HG03575 (cell line): Measurements from ENCODE around the gene TCP10L.

Source experiments
- ATAC-seq: cut with Tn5 transposase; IDR thresholded peaks from one replicate; pipeline ENCODE4 v1.9.1; 2021; ENCODE audit not compliant: unreplicated experiment, insufficient number of reproducible peaks, low FRiP score; ENCODE audit errors: extremely low read depth

Gene TCP10L

DNA sequence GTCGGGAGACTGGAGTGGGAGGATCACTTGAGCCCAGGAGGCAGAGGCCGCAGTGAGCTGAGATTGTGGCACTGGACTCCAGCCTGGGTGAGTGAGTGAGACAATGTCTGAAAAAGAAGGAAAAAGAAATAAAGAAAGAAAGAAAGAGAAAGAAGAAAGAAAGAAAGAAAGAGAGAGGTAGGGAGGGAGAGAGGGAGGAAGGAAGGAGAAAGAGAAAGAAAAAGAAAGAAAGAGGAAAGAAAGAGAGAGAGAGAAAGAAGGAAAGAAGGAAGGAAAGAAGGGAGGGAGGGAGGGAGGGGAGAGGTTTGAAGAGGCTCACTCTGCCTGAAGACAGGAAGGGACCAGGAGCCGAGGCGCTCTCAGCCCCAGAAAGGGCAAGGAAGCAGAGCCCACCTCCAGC, 4.8 kb upstream of the TCP10L start:
- no peak for ATAC-seq

DNA sequence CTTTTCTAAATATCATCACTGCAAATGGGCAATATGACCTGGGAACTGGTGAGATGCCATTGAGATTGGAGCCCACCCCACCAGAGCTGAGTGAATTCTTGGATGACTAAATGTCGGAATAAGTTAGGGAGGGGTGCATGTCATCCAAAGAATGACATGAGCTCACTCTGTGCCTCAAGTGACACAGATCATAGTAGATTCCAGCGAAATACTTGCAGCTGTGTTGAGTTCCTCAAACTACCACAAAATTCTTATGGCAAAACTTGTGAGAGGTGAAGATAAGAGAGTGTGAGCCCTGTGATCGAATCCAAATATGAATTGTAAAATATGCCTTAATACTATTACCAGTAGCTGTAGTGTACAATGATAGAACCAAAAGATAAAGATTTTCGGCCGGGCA, 2.3 kb upstream of the TCP10L start:
- no peak for ATAC-seq

DNA sequence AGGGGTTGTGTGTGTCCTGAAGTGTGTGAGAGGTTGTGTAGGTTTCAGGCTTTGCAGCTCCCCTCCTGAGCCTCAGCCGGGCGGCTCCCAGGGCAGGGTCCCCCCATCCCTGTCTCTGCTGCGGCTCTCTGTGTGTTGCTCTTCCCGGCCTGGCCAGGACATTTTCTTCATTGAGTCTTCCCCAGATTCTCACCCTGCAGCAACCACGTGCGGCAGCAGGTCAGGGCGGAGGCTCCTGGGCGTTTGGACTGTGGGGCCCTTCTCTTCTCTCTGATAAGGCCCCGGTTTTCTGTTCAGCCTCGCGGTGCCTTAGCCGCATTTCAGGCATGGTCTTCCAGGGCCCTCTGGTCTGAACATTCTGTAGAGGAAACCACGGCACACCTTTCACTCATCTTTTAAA, 1.8 kb upstream of the TCP10L start:
- ATAC-seq: no peak

DNA sequence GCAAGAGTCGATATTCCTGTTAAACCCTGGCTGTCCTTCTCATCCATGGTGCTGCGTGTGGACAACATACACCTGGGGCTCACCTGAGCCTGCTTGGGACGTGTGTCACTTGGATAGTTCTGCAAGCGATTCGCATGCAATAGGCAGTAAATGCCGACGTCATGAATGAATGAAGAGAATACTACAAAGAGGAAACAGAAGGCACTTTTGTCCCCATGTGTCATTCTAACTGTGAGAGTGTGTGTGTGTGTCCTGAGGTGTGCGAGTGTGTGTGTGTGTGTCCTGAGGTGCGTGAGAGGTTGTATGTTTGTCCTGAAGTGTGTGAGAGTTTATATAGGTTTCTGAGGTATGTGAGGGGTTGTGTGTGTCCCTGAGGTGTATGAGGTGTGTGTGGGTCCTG, 647 bp upstream of the TCP10L start:
- ATAC-seq: no peak

DNA sequence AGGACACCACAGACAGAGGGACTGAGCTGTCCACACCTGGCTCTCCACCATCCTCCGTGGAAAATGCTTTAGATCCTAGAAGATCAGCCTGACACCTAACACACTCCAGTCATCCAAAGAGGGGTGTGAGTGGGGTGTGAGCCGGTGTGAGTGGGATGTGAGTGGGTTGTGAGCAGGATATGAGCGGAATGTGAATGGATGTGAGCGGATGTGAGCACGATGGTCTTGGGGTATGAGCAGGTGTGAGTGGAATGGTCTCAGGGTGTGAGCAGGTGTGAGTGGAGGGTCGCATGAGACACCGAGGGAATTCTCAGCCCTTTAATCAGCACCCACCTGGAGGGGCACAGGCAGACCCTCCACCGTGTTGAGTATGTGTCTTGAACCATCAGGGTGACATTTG, 851 bp downstream of the TCP10L start:
- ATAC-seq: no peak

DNA sequence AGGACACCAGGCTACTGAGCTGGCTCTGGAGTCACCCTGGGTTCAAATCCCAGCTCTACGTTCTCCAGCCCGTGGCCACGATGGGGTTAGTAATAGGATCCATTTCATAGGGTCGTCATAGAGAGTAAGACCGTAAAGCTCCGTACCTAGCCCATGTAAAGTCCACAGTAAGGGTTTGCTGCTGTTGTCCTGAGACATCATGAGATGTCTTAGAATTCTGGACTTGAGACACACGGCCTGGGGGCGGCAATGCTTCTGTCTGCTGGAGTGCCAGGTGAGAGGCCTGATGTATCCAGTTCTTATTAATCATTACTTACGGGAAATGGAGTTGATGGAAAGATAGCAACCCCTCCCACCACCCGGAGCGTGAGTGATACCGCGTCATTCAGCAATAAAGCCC, 3.6 kb downstream of the TCP10L start:
- ATAC-seq: no peak

DNA sequence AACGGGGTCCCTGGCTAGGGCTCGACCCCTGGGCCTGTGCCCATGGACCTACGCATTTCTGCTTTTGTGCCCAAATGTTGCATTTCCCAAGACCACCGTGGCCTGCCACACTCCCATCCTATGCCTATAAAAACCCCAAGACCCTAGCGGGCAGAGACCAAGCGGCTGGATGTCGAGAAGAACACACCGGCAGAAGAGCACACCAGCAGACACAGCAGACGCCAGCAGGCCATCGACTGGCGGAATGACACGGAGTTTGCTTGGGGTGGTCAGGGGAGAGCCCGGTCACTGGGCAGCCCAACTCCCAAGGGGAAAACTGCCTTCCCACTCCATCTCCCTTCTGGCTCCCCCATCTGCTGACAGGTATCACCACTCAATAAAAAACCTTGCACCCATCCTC, 4.4 kb downstream of the TCP10L start:
- ATAC-seq: no peak

DNA sequence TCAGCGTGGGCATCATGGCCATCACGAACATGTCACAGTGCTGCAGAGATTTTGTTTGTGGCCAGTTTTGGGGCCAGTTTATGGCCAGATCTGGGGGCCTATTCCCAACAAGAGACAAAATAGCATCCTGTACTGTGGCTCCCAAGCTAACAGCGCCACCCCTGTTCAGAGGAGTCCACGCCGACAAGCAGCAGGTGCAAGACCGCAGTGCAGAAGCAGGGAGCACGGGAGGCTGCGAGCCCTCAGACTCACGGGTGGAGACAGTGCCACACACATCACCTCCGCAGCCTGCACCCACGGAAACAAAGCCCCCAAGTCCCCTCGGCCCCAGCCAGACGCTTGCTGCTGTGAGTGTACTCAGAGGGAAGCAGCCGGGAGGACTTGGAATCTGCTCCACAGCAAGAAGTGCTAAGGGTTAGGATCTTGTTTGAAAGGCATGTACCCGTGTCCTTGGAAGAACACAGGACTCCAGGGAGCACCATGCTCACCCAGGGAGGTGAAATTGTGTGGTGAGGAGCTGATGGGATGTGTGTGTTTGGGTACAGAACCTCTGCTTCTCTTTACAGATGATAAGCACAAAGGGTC, 7.1 kb downstream of the TCP10L start:
- ATAC-seq: no peak

DNA sequence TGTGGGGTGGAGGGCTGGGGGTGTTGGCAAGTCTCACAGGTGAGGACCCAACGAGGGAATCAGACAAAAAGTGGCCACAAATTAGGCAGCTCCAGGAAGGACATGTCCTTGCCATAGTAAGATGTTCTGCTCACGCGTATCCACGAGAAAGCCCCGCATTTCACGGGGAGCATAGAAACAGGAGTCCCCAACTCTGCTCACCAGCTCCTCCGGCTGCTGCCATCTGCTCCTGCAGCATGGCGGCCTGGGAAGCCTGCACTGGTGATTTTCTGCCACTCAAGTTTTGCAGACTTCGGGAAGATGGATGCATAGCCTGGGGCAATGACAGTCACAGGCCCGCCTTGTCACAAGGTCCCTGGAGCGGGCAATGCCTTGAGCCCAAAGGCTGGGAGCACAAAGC, 9.3 kb downstream of the TCP10L start:
- ATAC-seq: no peak

DNA sequence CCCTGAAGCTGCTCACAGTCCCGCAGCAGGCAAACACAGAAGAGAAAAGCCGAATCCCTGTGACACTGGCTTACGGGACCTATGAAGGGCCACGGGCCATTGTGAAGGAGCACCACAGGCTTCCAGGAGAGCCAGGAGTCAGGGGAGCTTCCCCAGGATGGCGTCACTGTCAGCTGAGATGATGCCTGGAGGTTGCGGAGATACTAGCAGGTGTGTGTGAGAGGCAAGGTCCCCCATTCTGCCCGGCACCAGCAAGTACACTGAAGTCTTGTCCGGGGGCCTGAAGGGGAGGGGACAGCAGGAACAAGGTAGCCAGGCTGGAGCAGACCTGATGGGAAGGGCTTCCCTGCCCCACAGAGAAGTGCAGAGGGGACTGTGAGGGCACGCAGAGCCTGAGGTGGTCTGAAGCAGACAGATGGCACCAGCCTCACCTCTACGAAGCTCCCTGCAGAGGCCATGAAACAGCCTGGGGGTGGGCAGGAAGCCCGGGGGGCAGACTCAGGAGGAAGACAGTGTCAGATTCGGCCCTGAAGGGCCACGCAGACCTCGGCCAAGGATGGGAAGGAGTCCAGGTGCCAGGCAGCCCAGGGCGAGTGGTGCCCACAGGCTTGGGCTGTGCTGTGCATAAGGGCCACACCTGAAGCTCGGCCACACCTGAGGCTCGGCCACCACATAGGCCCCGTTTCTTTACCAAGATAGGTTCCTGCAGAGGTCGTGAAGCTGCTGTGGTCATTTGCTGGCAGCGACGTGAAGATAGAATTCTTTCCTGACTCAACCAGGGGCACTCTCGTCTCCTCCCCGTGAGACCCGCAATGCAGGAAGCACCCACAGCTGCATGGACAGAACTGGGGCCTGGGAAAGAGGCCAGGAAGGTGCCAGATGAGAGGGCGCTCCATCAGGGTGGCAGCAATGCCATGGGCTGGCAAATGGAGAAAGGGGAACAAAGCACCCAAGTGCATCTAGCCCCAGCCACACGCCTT, 10.1 kb downstream of the TCP10L start:
- no peak for ATAC-seq

DNA sequence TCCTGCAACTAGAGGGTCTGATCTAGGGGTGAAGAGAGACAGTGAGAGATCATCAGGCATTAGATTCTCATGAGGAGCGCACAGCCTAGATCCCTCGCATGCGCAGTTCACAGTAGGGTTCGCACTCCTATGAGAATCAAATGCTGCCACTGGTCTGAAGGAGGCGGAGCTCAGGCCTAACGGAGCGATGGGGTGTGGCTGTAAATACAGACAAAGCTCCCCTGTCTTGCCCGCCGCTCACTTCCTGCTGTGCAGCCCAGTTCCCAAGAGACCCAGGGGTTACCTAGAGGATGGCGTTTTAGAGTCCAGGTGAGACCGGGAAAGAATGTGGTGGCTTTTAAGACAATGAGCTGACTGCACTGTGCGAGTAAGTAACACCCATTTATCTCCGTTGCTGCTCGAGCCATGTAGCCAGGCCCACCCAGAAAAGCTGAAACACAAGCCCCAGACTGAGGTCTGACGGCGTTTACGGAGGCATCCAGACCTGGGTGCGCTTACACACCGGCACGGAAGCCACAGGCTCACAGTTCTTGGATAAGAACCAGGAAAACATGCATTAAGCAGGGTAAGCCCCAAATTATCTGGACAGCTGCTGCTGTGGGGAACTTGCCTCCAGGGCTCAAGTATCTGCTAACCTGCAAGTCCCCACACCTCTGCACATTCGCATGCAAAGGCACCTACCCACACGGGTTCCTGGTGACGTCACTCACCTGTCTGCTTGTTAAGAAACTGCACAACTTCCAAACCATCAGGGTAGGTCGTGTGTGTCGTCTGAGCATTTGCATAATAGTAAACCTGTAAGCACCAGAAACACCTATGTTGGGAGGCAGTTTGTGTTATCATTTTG, 12.5 kb downstream of the TCP10L start:
- ATAC-seq: no peak

DNA sequence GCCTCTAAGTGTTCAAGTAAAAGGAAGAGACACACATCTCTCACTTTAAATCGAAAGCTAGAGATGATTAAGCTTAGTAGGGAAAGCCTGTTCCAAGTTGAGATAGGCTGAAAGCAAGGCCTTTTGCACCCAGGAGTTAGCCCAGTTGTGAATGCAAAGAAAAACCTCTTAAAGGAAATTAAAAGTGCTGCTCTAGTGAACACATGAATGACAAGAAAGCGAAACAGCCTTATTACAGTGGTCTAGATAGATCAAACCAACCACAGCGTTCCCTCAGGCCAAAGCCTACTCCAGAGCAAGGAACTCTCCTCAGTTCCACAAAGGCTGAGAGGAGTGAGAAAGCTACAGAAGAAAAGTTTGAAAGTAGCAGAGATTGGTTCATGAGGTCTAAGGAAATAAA, 14.9 kb downstream of the TCP10L start:
- no peak for ATAC-seq

DNA sequence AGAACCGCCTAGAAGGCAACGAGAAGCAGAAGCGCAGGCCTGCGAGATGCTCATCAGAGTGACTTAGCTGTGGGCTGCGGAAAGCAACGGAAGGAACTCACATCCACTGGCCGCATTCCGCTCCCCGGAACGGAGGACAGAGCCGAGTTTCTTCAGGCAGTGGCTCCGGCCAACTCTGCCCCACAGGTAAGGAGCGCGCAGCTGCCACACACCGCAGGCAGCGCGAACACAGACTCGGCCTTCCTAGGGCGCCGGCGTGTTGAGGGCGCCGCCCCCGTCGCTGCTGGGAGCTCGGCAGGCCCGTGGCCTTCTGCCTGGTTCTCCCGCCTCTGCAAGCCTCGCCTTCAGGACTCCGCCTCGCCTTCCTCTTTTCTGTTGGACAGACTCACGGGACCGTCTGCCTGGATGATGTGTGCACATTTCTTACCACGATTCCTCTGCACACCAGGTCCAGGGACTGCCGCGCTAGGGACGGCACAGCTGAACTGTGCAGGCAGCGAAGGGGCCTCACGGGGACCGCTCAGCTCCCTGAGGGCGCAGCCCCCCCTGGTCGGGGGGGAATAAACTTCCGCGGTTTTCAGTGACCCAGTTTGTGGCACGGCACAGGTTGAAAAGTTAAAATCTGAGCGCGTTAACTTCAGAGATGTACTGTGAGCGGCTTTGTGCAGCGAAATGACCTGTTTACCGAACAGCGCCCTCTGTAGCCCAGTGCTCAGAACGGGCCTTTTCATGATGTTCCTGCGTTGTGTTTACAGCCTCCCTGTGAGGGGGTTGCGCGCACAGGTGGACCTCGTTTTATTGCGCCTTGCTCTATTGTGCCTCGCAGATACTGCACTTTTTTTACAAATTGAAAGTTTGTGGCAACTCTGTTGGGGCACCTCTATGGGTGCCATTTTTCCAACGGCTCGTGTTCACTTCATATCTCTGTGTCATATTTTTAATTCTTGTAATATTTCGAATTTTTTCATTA, 15.8 kb downstream of the TCP10L start:
- ATAC-seq: no peak

DNA sequence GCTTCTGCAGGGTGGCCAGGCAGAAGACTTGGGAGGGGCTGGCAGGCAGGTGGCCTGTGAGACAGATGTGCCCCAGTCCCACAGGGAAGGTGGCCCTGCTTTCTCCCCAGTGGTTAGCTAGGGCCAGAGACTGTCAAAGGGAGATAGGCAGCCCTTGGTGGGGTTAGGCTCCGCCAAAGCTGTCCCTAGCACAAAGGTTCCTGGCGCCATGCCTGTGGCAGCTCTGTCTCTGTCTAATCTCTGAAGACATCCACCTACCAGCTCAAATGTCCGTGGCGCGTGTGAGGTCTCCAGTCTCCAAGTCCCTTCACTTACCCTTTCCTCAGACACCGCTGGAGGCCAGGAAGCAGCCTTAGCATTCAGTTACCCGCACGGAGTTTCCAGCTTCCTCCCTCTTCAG, 17.7 kb downstream of the TCP10L start:
- no peak for ATAC-seq

DNA sequence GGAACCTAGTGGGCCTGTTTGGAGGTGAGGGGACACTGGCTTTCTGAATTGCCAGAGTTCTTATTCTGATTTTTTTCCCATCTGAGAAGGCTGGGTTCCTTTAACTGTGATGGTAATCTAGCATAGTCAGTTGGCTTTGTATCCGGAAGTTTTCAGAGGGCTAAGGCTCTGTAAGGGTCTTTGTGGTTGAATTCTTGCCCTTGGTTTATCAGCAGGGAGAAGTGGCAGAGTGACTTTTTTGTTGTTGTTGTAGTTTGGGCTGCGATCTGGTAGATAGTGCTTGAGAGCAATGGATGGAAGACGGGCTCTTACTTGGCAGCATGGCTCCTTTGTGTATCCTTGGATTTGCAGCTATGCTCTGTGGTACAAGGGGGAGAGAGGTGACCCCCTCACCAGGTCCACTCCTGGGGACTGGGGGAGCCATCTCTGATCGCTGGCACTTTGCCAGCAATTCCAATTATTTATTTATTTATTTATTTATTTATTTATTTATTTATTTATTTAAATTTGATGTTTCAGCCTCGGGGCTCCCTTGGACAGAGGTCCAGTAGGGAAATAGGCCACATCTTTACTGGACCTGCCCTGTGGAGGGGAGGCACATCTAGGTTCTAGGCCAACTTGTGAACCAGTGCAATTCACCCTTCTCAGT, 18.5 kb downstream of the TCP10L start:
- ATAC-seq: no peak

DNA sequence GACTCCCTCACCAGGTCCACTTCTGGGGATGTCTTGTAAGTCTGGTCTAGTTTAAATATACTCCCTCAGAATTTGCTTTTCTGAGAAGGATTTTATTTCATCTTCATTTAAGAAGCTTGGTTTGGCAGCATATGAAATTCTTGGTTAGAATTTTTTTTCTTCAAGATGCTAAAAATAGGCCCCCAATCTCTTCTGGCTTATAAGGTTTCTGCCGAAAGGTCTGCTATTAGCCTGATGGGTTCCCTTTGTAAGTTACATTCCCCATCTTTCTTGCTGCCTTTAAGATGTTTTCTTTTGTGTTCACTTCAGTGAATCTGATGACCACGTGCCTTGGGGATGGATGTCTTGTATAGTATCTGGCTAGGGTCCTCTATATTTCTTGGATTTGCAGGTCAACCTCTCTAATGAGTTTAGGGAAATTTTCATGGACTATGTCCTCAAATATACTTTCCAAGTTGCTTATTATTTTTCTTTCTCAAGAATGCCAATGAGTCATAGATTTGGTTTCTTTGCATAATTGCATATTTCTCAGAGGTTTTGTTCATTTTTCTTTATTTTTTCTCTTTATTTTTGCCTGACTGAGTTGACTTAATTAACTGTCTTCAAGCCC, 19.4 kb downstream of the TCP10L start:
- no peak for ATAC-seq

DNA sequence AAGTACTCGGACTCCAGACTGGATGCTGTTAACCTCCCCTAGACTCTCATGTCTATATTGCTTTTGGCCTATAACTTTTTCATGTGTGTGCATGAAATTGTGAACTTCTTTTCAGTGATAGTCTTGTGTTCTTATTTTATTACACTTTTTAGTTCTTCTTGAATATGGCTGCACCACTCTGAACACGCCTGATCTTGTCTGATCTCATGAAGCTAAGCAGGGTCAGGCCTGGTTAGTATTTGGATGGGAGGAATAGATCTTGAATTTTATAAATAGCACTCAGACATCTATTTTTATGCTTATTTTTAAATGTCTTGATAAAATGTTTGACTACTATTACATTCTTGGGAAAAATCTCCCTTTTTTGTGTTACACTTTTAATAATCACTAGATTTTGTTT, 22.4 kb downstream of the TCP10L start:
- no peak for ATAC-seq

DNA sequence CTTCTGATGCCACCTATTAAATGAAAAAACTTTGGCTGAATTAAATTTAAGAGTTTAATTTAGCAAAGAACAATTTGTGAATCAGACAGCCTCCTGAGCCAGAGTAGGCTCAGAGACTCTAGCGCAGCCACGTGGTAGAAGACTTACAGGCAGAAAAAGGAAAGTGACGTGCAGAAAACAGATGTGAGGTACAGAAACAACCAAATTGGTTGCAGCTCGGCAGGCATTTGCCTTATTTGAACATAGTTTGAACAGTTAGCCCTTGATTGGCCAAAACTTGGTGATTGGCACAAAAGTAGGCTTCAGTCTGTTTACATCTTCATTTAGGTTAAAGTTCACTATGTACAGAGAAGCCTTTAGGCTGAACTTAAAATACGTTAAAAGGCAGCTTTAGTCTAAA, 22.9 kb downstream of the TCP10L start:
- ATAC-seq: no peak
